NCI-H748 (cell line): ENCODE results near the gene ARAP3.
"Not testable (repeated sequence)": the region's sequence is repeated elsewhere in the genome, so short reads cannot be mapped to it uniquely, and the experiment has no call there.

Source experiments
- DNase-seq: peaks from one replicate; lab custom pipeline; 2025; ENCODE audit not compliant: unreplicated experiment; lab: John Stamatoyannopoulos, UW

ARAP3 gene

GRCh38 chr5:141681695-141682641 lies at the start of gene ARAP3:
TSS of gene ARAP3 (minus strand) at chr5:141682230. CDS start at chr5:141680486, 1,744 bp downstream.
- no peak for DNase-seq

- no peak for DNase-seq
Measured at GRCh38 chr5:141729387-141730006, 47.5 kb upstream of the ARAP3 start.

- DNase-seq = no peak
Measured at GRCh38 chr5:141725891-141726290, 43.9 kb upstream of the ARAP3 start.

- not testable (repeated sequence) for DNase-seq
Measured at GRCh38 chr5:141725174-141725573, 43.1 kb upstream of the ARAP3 start.

- no peak for DNase-seq
Measured at GRCh38 chr5:141722266-141722665, 40.2 kb upstream of the ARAP3 start.

- no peak for DNase-seq
Measured at GRCh38 chr5:141717043-141717442, 35.0 kb upstream of the ARAP3 start.

- no peak for DNase-seq
Measured at GRCh38 chr5:141716468-141716867, 34.4 kb upstream of the ARAP3 start.

- no peak for DNase-seq
Measured at GRCh38 chr5:141716009-141716408, 34.0 kb upstream of the ARAP3 start.

GRCh38 chr5:141715346-141715905 lies 33.4 kb upstream of the ARAP3 start:
- no peak for DNase-seq

GRCh38 chr5:141714542-141715310 lies 32.7 kb upstream of the ARAP3 start:
- no peak for DNase-seq

- DNase-seq = no peak
Measured at GRCh38 chr5:141713616-141714309, 31.7 kb upstream of the ARAP3 start.

- no peak for DNase-seq
Measured at GRCh38 chr5:141711687-141712086, 29.7 kb upstream of the ARAP3 start.

GRCh38 chr5:141709699-141710267 lies 27.8 kb upstream of the ARAP3 start:
- no peak for DNase-seq

- DNase-seq = no peak
Measured at GRCh38 chr5:141708016-141708415, 26.0 kb upstream of the ARAP3 start.

- DNase-seq = no peak
Measured at GRCh38 chr5:141707510-141707909, 25.5 kb upstream of the ARAP3 start.

- DNase-seq = no peak
Measured at GRCh38 chr5:141706121-141706520, 24.1 kb upstream of the ARAP3 start.

GRCh38 chr5:141705469-141705868 lies 23.4 kb upstream of the ARAP3 start:
- DNase-seq = no peak

- no peak for DNase-seq
Measured at GRCh38 chr5:141704782-141705297, 22.8 kb upstream of the ARAP3 start.

GRCh38 chr5:141703133-141703561 lies 21.1 kb upstream of the ARAP3 start:
- peak; percentile 63 for DNase-seq
